C4-2B (cell line): Measurements from ENCODE around the gene ELF1.

Source experiments
- CTCF ChIP-seq: fragments of 450-650 bp; conservative IDR thresholded peaks from 2 replicates; pipeline ENCODE4 v1.5.1; 2017; ENCODE audit warnings: mild to moderate bottlenecking
- ZFX ChIP-seq: fragments of 450-650 bp; IDR thresholded peaks from 2 replicates; pipeline ENCODE4 v1.6.1; 2017

GRCh38 chr13:40983259-40983658 is 35.9 kb downstream of the ELF1 start:
- no peak for TF ChIP-seq CTCF
- TF ChIP-seq ZFX = no peak
